Measurements from ENCODE around the gene COL6A1.

The COL6A1 gene

DNA sequence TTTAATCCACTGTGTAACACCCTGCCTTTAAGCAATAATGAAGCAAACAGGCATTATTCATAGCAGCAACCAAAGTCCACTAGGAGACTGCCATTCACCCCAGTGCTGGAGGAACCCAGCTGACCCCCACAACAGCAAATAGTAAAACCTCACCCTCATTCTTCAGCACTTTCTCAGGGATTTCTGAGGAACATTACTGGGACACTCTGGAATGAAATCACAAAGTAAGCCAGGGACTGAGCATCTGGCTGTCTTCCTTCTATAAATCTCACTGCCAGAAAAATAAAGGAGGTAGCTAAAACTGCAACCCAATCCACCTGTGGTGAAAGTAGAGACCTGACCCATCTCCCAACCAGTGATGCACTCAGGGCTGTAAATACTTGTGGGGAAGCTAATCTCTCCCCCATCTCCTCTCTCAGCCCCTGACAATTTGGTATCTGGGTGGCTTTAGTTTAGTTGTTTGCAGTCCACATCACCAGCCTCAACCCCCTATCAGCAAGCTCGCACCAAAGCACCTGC lies 47.1 kb downstream of the COL6A1 start:
- Histone ChIP-seq H3K4me3 (ENCODE audit: low read depth, low read length) (no peak overlapping the region), H3K27ac (no peak overlapping the region), H3K36me3 (replicated peaks) (no peaks in the 10 kb centered on the region), H3K27me3 (replicated peaks) (no peaks in the 10 kb centered on the region)
- DNase-seq = no peak
- TF ChIP-seq CTCF (IDR thresholded peaks at IDR 0.05; ENCODE audit: low read depth, low read length, missing control alignments) = no peak
- in situ Hi-C loops (cut with HindIII; ENCODE audit: low pct_ligation_motif_present, low sequenced_read_pairs) = no loop called here

DNA sequence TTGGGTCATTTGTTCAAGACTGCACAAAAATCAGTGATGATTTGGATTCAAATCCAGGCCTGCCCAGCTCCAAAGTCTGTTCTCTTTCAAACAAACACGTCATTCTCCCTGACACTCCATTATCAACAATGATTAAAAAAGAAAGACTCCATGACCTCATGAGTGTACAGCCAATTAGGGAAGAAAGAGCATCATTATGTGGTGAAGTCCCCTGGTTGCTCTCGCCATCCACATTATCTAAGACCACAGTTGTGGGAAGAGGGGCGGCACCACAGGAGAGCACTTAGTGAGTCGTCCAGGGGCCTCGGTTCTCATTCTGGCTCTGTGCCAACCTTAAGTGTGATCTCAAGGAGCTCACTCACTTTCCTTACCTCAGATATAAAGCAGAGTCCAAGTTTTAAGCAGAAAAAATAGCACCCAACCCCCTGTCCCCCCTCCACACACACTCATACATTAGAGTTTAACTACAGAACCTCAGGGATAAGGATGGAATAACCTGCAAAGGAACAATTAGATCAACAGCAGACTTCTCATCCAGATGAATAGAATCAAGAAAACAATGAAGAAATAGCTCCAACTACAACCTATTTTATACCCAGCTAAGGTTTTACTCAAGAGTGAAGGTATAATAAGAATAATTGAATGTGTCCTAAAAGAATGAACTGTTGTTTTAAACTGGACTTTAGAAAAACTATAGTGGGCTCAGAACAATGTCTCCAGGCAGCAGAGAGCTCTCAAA lies 47.8 kb downstream of the COL6A1 start:
- no peak overlapping the region for H3K27ac ChIP-seq
- no peak for DNase-seq
- no peak overlapping the region for H3K4me3 ChIP-seq (ENCODE audit: low read depth, low read length)
- no peaks in the 10 kb centered on the region for H3K36me3 ChIP-seq (replicated peaks)
- in situ Hi-C loops (cut with HindIII; ENCODE audit: low pct_ligation_motif_present, low sequenced_read_pairs) = no loop called here
- H3K27me3 ChIP-seq (replicated peaks) = no peaks in the 10 kb centered on the region
- TF ChIP-seq CTCF (IDR thresholded peaks at IDR 0.05; ENCODE audit: low read depth, low read length, missing control alignments) = no peak

- DNase-seq = no peak
- in situ Hi-C loops (cut with HindIII; ENCODE audit: low pct_ligation_motif_present, low sequenced_read_pairs) = no loop called here
- no peaks in the 10 kb centered on the region for H3K36me3 ChIP-seq (replicated peaks)
- no peak overlapping the region for H3K4me3 ChIP-seq (ENCODE audit: low read depth, low read length)
- no peak overlapping the region for H3K27ac ChIP-seq
- no peaks in the 10 kb centered on the region for H3K27me3 ChIP-seq (replicated peaks)
- TF ChIP-seq CTCF (IDR thresholded peaks at IDR 0.05; ENCODE audit: low read depth, low read length, missing control alignments) = no peak
Measured at GRCh38 chr21:46031484-46031883, 49.9 kb downstream of the COL6A1 start.

- in situ Hi-C loops (cut with HindIII; ENCODE audit: low pct_ligation_motif_present, low sequenced_read_pairs) = no loop called here
Measured at GRCh38 chr21:46032100-46032499, 50.5 kb downstream of the COL6A1 start.

DNA sequence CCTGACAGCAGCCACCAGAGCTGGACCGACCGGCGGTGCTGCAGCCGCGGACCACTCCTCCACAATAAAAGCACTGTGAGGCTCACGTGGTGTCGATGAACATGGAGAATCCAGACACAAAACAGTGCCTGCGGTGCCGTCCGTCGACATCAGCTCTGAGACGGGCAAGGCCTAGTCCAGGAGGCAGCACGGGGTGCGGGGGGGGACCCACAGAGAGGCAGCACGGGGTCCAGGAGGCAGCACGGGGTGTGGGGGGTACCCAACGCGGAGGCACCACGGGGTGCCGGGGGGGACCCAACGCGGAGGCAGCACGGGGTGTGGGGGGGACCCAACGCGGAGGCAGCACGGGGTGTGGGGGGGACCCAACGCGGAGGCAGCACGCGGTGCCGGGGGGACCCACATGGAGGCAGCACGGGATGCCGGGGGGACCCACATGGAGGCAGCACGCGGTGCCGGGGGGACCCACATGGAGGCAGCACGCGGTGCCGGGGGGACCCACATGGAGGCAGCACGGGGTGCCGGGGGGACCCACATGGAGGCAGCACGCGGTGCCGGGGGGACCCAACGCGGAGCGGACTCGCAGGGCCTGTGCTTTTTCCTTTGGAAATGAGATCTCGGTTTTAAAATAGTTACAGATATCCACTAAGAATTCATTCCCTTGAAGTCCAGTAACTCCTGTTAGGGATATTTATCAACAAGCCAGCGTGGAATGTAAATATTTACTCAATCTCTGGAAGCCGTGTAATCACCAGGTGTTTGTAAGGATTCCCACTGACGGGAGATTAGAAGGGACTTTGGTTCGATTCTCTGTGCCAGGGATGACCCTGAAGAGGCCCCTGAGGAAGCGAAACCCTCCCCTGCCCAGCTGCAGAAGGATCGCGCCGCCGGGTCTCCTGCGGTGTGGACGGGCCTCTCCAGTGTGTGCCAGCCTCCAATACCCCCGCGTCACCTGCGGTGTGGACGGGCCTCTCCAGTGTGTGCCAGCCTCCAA lies 52.1 kb downstream of the COL6A1 start:
- Histone ChIP-seq H3K27ac (no peak overlapping the region), H3K4me3 (ENCODE audit: low read depth, low read length) (no peak overlapping the region), H3K36me3 (replicated peaks) (no peaks in the 10 kb centered on the region), H3K27me3 (replicated peaks) (no peaks in the 10 kb centered on the region)
- TF ChIP-seq CTCF (IDR thresholded peaks at IDR 0.05; ENCODE audit: low read depth, low read length, missing control alignments) = no peak
- no peak for DNase-seq
- in situ Hi-C loops (cut with HindIII; ENCODE audit: low pct_ligation_motif_present, low sequenced_read_pairs) = no loop called here

More at GRCh38 chr21:46032100-46032499, 50.5 kb downstream of the COL6A1 start:
- H3K4me3 ChIP-seq (ENCODE audit: low read depth, low read length) = no peak overlapping the region
- no peak for DNase-seq
- no peaks in the 10 kb centered on the region for H3K27me3 ChIP-seq (replicated peaks)
- H3K27ac ChIP-seq = no peak overlapping the region
- no peak for TF ChIP-seq CTCF (IDR thresholded peaks at IDR 0.05; ENCODE audit: low read depth, low read length, missing control alignments)
- H3K36me3 ChIP-seq (replicated peaks) = no peaks in the 10 kb centered on the region

Measured in brain microvascular endothelial cell (primary cell).